Keratinocyte (primary cell): ENCODE data around the gene LEP. TPM values are rescaled to one million over a fixed set of nuclear protein-coding genes. Genes with fewer than 3 reads are reported as not detected.

Experiments
- DNase-seq: peaks from one replicate; pipeline ENCODE4 v3.0.0-alpha.2; 2011; ENCODE audit warnings: low read depth, missing footprints, low spot score
- FAIRE-seq: peaks from 2 replicates; lab custom pipeline; 2011; peaks lifted over from hg19 to GRCh38; lab: Jason Lieb, UNC
- H2AFZ ChIP-seq: 2 replicates; pipeline ENCODE4 v1.6.0; 2012; ENCODE audit warnings: low read length, control low read depth, inconsistent platforms; ENCODE audit not compliant: control insufficient read depth
- H3K27ac ChIP-seq: 2 replicates; pipeline ENCODE4 v1.5.1; 2011; ENCODE audit warnings: low read length; ENCODE audit not compliant: control insufficient read depth, insufficient read depth
- H3K27me3 ChIP-seq: 3 replicates; pipeline ENCODE4 v1.6.0; 2011; ENCODE audit warnings: low read length; ENCODE audit not compliant: control insufficient read depth, insufficient read depth; ENCODE audit errors: extremely low read depth
- H3K36me3 ChIP-seq, 2 experiments: 2 replicates in 1 of 2; 3 replicates in 1 of 2; pipeline ENCODE4 v1.5.1; 2011; ENCODE audit warnings: low read length in 2 of 2, mild to moderate bottlenecking in 1 of 2; ENCODE audit not compliant: control insufficient read depth in 2 of 2, insufficient read depth in 2 of 2; ENCODE audit errors: extremely low read depth in 1 of 2
- H3K4me1 ChIP-seq: 3 replicates; pipeline ENCODE4 v1.5.1; 2011; ENCODE audit warnings: low read length; ENCODE audit not compliant: control insufficient read depth, insufficient read depth; ENCODE audit errors: extremely low read depth
- H3K4me2 ChIP-seq: 3 replicates; pipeline ENCODE4 v1.6.0; 2011; ENCODE audit warnings: low read depth, low read length; ENCODE audit not compliant: control insufficient read depth, insufficient read depth; ENCODE audit errors: extremely low read depth
- H3K4me3 ChIP-seq, 3 experiments: fragments of 200-600 bp in 1 of 3; sonication (generic) in 1 of 3; 2 replicates in 2 of 3; 3 replicates in 1 of 3; pipeline ENCODE4 v1.5.1; 2011 to 2016; ENCODE audit warnings: low read length in 3 of 3, mild to moderate bottlenecking in 3 of 3, control low read depth in 2 of 3, inconsistent platforms in 1 of 3, low read depth in 1 of 3, mixed read lengths in 1 of 3, mixed run types in 1 of 3, moderate library complexity in 1 of 3; ENCODE audit not compliant: control insufficient read depth in 2 of 3, insufficient read depth in 2 of 3; ENCODE audit errors: extremely low read depth in 1 of 3
- H3K79me2 ChIP-seq: 2 replicates; pipeline ENCODE4 v1.6.0; 2012; ENCODE audit warnings: low read length; ENCODE audit not compliant: control insufficient read depth, insufficient read depth
- H3K9ac ChIP-seq: 3 replicates; pipeline ENCODE4 v1.6.0; 2011; ENCODE audit warnings: low read length; ENCODE audit not compliant: control insufficient read depth, insufficient read depth; ENCODE audit errors: extremely low read depth
- H3K9me1 ChIP-seq: 3 replicates; pipeline ENCODE4 v1.6.0; 2011; ENCODE audit warnings: low read length; ENCODE audit not compliant: control insufficient read depth, insufficient read depth; ENCODE audit errors: extremely low read depth
- H3K9me3 ChIP-seq: 2 replicates; pipeline ENCODE4 v1.5.1; 2012; ENCODE audit warnings: low read depth, low read length; ENCODE audit not compliant: control insufficient read depth
- H4K20me1 ChIP-seq: 3 replicates; pipeline ENCODE4 v1.6.0; 2011; ENCODE audit warnings: low read length; ENCODE audit not compliant: control insufficient read depth, insufficient read depth; ENCODE audit errors: extremely low read depth
- EZH2 ChIP-seq: IDR thresholded peaks from one replicate; pipeline ENCODE4 v1.6.1; 2012; ENCODE audit warnings: inconsistent platforms, mild to moderate bottlenecking, low read length, moderate library complexity
- dilution Hi-C: fragments of 300-500 bp; cut with MboI; formaldehyde crosslinking; loops from one replicate; pipeline ENCODE4 v1.7.0; 2020; ENCODE audit warnings: low sequenced_read_pairs; ENCODE audit not compliant: extremely low pct_ligation_motif_present
- polyA plus RNA-seq, 5 experiments: library from polyadenylated mRNA; depleted of rRNA in 3 of 5; stranded (reverse) in 3 of 5; stranded (forward) in 1 of 5; unstranded in 1 of 5; fragments of >200 nt; gene quantifications; 1 replicate in 1 of 5; 2 replicates in 3 of 5; 3 replicates in 1 of 5; pipeline versions ENCODE4 v1.2.1 to v1.2.3, GENCODE V29; 2011 to 2012; ENCODE audit warnings: missing spikeins in 2 of 5, low read depth in 1 of 5, low replicate concordance in 1 of 5
- TF ChIP-seq, protein P1 (sequence below), 3 experiments: IDR thresholded peaks in 1 of 3; conservative IDR thresholded peaks in 1 of 3; optimal IDR thresholded peaks in 1 of 3; 2 replicates in 2 of 3; 3 replicates in 1 of 3; pipeline versions ENCODE3 to v1.5.1; 2011; ENCODE audit warnings: low read length in 3 of 3, mild to moderate bottlenecking in 3 of 3, moderate library complexity in 2 of 3, control low read depth in 1 of 3, inconsistent platforms in 1 of 3; ENCODE audit not compliant: insufficient read depth in 2 of 3; ENCODE audit errors: extremely low read depth in 1 of 3

Gene LEP
- polyA plus RNA-seq, 1 donor (not counting 4 experiments of a cell fraction or from before 2014, with no cell fraction given) = 0.10 TPM

DNA sequence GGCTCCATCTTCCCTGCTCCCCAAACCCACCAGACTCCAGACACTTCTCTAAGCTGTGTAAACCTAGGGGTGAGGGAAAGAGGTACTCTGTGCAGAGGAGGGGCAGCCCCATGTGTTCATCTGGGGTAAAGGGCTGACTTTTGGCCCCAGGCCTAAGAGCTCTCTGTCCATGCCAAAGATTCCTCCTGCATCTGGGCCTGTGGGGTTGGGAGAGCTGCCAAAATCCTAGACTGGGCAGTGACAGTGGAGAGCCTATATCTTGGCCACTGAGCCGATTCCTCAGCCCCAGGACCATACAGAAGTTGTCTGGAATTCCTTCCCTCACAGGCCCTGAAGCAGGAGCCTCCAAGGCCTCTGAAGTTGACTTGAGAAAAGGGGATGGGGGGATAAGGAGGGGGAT lies 25.3 kb upstream of the LEP start:
- no peak for FAIRE-seq
- no peaks in the 10 kb centered on the region for H3K79me2 ChIP-seq
- H3K4me2 ChIP-seq = no peak overlapping the region
- no peak overlapping the region for H3K27ac ChIP-seq
- no peak overlapping the region for H2AFZ ChIP-seq
- H3K4me1 ChIP-seq = peaks cover 17% of the 10 kb centered on the region
- H3K36me3 ChIP-seq = no peaks in the 10 kb centered on the region
- H3K9ac ChIP-seq = no peak overlapping the region
- no peaks in the 10 kb centered on the region for H3K9me1 ChIP-seq
- dilution Hi-C loops = no loop called here
- no peak for DNase-seq
- no peak overlapping the region for H3K4me3 ChIP-seq
- no peaks in the 10 kb centered on the region for H4K20me1 ChIP-seq
- H3K9me3 ChIP-seq = no peaks in the 10 kb centered on the region
- peaks cover 3% of the 10 kb centered on the region for H3K27me3 ChIP-seq
- TF ChIP-seq, protein P1, sequence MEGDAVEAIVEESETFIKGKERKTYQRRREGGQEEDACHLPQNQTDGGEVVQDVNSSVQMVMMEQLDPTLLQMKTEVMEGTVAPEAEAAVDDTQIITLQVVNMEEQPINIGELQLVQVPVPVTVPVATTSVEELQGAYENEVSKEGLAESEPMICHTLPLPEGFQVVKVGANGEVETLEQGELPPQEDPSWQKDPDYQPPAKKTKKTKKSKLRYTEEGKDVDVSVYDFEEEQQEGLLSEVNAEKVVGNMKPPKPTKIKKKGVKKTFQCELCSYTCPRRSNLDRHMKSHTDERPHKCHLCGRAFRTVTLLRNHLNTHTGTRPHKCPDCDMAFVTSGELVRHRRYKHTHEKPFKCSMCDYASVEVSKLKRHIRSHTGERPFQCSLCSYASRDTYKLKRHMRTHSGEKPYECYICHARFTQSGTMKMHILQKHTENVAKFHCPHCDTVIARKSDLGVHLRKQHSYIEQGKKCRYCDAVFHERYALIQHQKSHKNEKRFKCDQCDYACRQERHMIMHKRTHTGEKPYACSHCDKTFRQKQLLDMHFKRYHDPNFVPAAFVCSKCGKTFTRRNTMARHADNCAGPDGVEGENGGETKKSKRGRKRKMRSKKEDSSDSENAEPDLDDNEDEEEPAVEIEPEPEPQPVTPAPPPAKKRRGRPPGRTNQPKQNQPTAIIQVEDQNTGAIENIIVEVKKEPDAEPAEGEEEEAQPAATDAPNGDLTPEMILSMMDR (optimal IDR thresholded peaks at IDR 0.05 in 1 of 3, IDR thresholded peaks at IDR 0.05 in 1 of 3, conservative IDR thresholded peaks at IDR 0.05 in 1 of 3; ENCODE audit: extremely low read depth in 1 of 3, insufficient read depth in 2 of 3, low read length in 3 of 3) = no peak
- TF ChIP-seq EZH2 = no peak

DNA sequence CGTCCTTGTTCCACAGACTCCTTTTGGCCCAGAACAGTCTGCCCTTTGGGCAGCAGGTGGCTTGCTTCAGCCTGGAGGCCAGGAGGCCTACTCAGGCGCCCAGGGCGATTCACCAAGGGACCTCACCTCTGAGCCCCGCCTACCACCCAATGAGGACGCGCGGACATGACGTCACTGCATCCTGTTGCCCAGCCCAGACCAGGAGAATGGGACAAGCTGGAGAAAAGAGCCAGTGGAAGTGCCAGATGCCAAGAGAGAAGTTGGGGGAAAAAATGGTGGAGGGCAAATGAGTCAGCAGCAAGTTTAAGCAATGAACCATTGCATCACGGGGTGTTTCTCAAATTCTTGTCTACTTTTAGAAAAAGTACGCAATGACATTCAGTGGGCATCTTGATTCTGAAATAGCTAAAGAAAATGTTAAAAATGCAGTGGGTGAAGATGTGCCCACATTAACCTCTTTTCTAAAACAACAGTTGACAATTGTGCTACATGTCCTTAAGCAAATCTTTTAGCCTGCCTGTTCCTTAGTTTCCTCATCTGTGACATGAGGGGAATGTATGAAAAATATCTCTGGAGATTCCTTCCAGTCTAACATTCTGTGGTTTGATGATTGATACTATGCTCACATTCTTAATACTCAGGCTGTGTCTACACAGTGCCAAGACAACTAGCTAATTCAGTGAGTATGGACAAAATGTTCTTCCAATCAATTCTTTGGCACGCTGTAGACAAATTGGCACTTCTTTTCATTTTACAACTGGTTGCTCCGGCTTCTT lies 23.9 kb upstream of the LEP start:
- peak overlapping the region in 1 of 3 experiments; percentile 19 for H3K4me3 ChIP-seq
- peak; percentile 34 for FAIRE-seq
- no peaks in the 10 kb centered on the region for H3K27me3 ChIP-seq
- TF ChIP-seq, protein P1 (optimal IDR thresholded peaks at IDR 0.05 in 1 of 3, IDR thresholded peaks at IDR 0.05 in 1 of 3, conservative IDR thresholded peaks at IDR 0.05 in 1 of 3; ENCODE audit: extremely low read depth in 1 of 3, insufficient read depth in 2 of 3, low read length in 3 of 3) = peak in 2 of 3 experiments; percentile 12 to 18
- no peak for TF ChIP-seq EZH2
- H3K27ac ChIP-seq = peak overlapping the region; percentile 46
- H4K20me1 ChIP-seq = no peaks in the 10 kb centered on the region
- no peaks in the 10 kb centered on the region for H3K36me3 ChIP-seq
- H3K9ac ChIP-seq = no peak overlapping the region
- DNase-seq = peak; percentile 79
- H3K4me1 ChIP-seq = peaks cover 25% of the 10 kb centered on the region
- peak overlapping the region; percentile 52 for H3K4me2 ChIP-seq
- no peaks in the 10 kb centered on the region for H3K79me2 ChIP-seq
- H3K9me1 ChIP-seq = no peaks in the 10 kb centered on the region
- H3K9me3 ChIP-seq = no peaks in the 10 kb centered on the region
- dilution Hi-C loops = no loop called here
- peak overlapping the region; percentile 14 for H2AFZ ChIP-seq
